Gastroesophageal sphincter (tissue), 4 donors: ENCODE measurements around the gene RBM38. TPM values are rescaled to one million over a fixed set of nuclear protein-coding genes. Genes with fewer than 3 reads are reported as not detected.
A peak's percentile ranks its signal among the peaks of the same experiment; 100 is the strongest.

Experiments used
- ATAC-seq: fragments of 150-250 bp; one replicate; pipeline ENCODE4 v1.9.1; 2016; ENCODE audit warnings: mild to moderate bottlenecking, moderate library complexity
- H3K27ac ChIP-seq, 4 donors: fragments of 200-600 bp; sonication (generic) in 3 of 4; 1 replicate in 3 of 4; 2 replicates in 1 of 4; pipeline ENCODE4 v1.5.1; 2016 to 2019
- H3K27me3 ChIP-seq: fragments of 200-600 bp; sonication (generic); one replicate; pipeline ENCODE4 v1.5.1; 2019
- H3K36me3 ChIP-seq, 2 donors: fragments of 200-600 bp; sonication (generic); one replicate each; pipeline ENCODE4 v1.5.1; 2019; ENCODE audit warnings: control low read depth in 1 of 2
- H3K4me1 ChIP-seq, 3 donors: fragments of 200-600 bp; sonication (generic); 1 replicate in 2 of 3; 2 replicates in 1 of 3; pipeline ENCODE4 v1.5.1; 2016 to 2019; ENCODE audit warnings: control low read depth in 2 of 3
- H3K4me3 ChIP-seq, 2 donors: fragments of 200-600 bp; sonication (generic); one replicate each; pipeline ENCODE4 v1.5.1; 2019; ENCODE audit warnings: mild to moderate bottlenecking in 1 of 2, moderate library complexity in 1 of 2
- H3K9me3 ChIP-seq, 3 donors: fragments of 200-600 bp; sonication (generic); one replicate each; pipeline ENCODE4 v1.5.1; 2017 to 2019; ENCODE audit warnings: control low read depth in 2 of 3
- CTCF ChIP-seq, 4 experiments: fragments of 200-600 bp in 2 of 4; fragments of 450-650 bp in 2 of 4; sonication (generic) in 1 of 4; IDR thresholded peaks; one replicate each; pipeline ENCODE4 v1.5.1; 2017 to 2019; ENCODE audit warnings: antibody characterized with exemption in 4 of 4, mild to moderate bottlenecking in 2 of 4, moderate library complexity in 2 of 4
- EP300 ChIP-seq: sonication (generic); formaldehyde crosslinking; IDR thresholded peaks from one replicate; pipeline ENCODE4 v1.6.1; 2017; ENCODE audit warnings: antibody characterized with exemption, mild to moderate bottlenecking
- POLR2A ChIP-seq, 2 donors: fragments of 450-650 bp; IDR thresholded peaks; one replicate each; pipeline ENCODE4 v1.6.1; 2017; ENCODE audit warnings: antibody characterized with exemption in 2 of 2, mild to moderate bottlenecking in 2 of 2, moderate library complexity in 1 of 2
- POLR2AphosphoS5 ChIP-seq: sonication (generic); formaldehyde crosslinking; IDR thresholded peaks from one replicate; pipeline ENCODE4 v1.6.1; 2017; ENCODE audit warnings: antibody characterized with exemption
- WGBS, 2 donors: methylation state at CpG; one replicate each; pipeline ENCODE4 v1.1.5; 2018; ENCODE audit warnings: low coverage in 1 of 2; 5-methylcytosine and 5-hydroxymethylcytosine counted together
- total RNA-seq, 4 donors: library from RNA; depleted of rRNA; stranded (reverse); fragments of >200 nt; gene quantifications; one replicate each; pipeline ENCODE4 v1.1.0, GENCODE V29; 2016

The RBM38 gene
- total RNA-seq, 4 donors from 2014 or later, result 50.9 to 190 (median 106) TPM

DNA sequence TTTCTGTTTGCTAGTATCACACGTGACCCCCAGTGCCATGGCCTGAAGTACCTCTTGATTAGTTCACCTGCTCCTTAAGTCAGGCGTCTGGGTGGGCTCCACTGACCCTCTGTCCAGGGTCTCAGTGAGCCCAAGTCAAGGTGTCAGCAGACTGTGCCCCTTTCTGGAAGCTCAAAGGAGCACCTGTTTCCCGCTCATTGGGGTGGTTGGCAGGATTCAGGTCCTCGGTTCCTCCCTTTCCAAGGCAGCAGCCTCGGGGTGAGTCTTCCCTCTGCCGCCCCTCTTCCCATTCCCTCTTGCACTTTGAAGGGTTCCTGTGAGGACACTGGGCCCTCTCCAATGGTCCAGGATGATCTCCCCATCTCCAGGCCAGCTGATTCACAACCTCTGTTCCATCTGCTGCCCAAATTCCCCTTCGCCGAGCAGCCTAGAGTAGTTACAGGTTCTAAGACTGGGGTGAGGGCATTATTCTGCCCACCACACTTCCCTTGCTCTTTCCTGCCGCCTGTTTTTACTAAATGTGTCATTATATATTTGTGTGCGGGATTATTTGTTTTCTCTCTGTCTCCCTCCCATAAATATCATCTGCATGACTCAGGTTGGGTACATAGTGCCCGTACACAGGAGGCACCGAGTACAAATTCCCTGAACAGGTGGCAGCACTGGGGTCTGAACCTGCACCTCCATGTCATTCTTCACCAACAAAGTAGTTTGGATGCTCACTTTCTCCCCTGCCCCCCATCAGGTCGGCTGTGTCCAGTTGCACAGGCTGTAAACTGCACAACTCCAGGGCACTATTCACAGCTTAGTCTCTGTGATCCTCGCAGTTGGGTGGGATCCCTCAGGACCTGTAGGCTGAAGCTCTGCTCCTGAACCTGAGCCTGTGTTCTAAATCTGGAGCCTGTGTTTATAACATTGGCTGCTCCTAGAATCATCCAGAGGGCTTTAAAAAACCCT, 58.5 kb downstream of the RBM38 start:
- TF ChIP-seq EP300, result no peak
- TF ChIP-seq POLR2A (IDR thresholded peaks at IDR 0.05), result no peak
- no peak for TF ChIP-seq CTCF (IDR thresholded peaks at IDR 0.05)
- no peak for TF ChIP-seq POLR2AphosphoS5
- H3K27ac ChIP-seq, result peak overlapping the region in 3 of 4 donors; percentile 68 to 95 (median 75)
- H3K36me3 ChIP-seq, result no peaks in the 10 kb centered on the region
- 66 to 68% methylated on average over 6 to 12 of the region's 14 CpGs for WGBS, 2 donors
- H3K4me1 ChIP-seq, result peaks cover 0 to 51% (median 18%) of the 10 kb centered on the region in 3 donors
- H3K27me3 ChIP-seq, result no peaks in the 10 kb centered on the region
- no peaks in the 10 kb centered on the region for H3K9me3 ChIP-seq
- no peak for ATAC-seq
- H3K4me3 ChIP-seq, result no peak overlapping the region

DNA sequence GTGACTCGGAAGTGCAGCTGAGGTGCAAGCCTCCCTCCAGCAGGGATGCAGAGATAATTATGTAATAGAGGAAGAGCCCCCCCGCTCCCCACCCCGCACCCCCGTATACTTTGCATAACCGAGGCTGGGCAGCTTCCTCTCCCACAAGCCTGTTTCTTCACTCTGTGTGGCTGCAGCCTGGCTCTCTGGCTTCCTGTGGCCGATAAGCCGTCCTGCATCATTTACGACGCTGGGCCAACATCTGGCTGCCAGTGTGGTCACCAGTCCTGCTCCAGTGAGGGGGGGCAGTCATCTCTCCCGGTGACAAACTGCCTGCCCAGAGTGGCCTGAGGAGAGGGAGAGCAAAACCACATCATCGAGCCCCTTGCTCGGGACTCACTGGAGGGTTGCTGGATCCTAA, 59.2 kb downstream of the RBM38 start:
- ATAC-seq, result peak; percentile 63
- no peaks in the 10 kb centered on the region for H3K9me3 ChIP-seq
- no peak overlapping the region for H3K4me3 ChIP-seq
- peaks cover 0 to 44% (median 18%) of the 10 kb centered on the region in 3 donors for H3K4me1 ChIP-seq
- 0 to 7% methylated on average over 4 to 8 of the region's 12 CpGs for WGBS, 2 donors
- no peak for TF ChIP-seq EP300
- H3K36me3 ChIP-seq, result no peaks in the 10 kb centered on the region
- no peaks in the 10 kb centered on the region for H3K27me3 ChIP-seq
- H3K27ac ChIP-seq, result peak overlapping the region in 3 of 4 donors; percentile 68 to 95 (median 75)

DNA sequence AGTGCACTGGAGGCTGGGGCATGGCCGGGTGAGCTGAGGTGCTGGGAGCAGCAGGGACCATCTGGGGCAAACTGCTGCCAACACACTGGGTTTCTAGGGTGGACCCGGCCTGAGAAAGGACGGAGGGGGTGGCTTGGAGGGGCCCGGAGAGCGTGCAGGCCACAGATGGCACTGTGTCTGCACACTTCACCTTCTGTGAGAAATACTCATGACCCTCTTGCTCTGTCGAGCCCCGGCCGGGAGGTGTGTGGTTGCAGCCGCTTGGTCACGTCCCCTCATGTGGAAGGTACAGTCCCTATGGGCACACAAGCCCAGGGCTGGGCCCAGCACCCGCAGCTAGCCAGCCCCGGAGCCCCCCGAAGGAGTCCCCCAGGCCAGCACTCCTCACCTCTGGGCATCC, 59.7 kb downstream of the RBM38 start:
- Histone ChIP-seq H3K9me3 (no peaks in the 10 kb centered on the region), H3K4me3 (no peak overlapping the region), H3K36me3 (no peaks in the 10 kb centered on the region), H3K4me1 (peaks cover 0 to 39% (median 18%) of the 10 kb centered on the region in 3 donors), H3K27ac (peak overlapping the region in 3 of 4 donors; percentile 68 to 95 (median 75)), H3K27me3 (no peaks in the 10 kb centered on the region)
- no peak for ATAC-seq
- TF ChIP-seq EP300, result no peak
- TF ChIP-seq CTCF (IDR thresholded peaks at IDR 0.05), result no peak
- no peak for TF ChIP-seq POLR2AphosphoS5
- TF ChIP-seq POLR2A (IDR thresholded peaks at IDR 0.05), result no peak
- WGBS, 2 donors, result 0% methylated on average over 1 of the region's 13 CpGs; no CpG with 5 or more reads in 1 of the 2 donors

DNA sequence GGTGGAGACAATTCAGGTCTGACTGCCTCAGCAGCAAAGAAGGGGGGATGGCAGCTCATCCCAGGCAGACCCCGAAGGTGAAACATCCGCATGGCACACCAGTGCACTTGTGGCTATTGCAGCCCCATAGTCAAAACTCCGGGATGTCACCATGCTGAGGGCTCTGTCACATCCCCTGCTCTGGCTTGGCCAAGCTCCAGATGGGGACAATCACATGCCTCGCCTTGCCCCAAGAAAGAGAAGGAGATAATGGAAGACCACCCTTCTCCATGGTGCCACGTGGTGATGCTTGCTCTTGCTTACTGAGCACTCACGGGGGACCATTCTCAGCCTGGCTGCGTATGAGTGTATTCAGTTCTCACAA, 60.2 kb downstream of the RBM38 start:
- WGBS, 2 donors, result 82% methylated on average over 2 of the region's 7 CpGs; no CpG with 5 or more reads in 1 of the 2 donors
- Histone ChIP-seq H3K4me3 (no peak overlapping the region), H3K27ac (peak overlapping the region in 3 of 4 donors; percentile 68 to 95 (median 75)), H3K4me1 (peaks cover 0 to 37% (median 18%) of the 10 kb centered on the region in 3 donors), H3K27me3 (no peaks in the 10 kb centered on the region), H3K9me3 (no peaks in the 10 kb centered on the region), H3K36me3 (no peaks in the 10 kb centered on the region)
- TF ChIP-seq CTCF (IDR thresholded peaks at IDR 0.05) (no peak), POLR2A (IDR thresholded peaks at IDR 0.05) (no peak)
- ATAC-seq, result no peak

DNA sequence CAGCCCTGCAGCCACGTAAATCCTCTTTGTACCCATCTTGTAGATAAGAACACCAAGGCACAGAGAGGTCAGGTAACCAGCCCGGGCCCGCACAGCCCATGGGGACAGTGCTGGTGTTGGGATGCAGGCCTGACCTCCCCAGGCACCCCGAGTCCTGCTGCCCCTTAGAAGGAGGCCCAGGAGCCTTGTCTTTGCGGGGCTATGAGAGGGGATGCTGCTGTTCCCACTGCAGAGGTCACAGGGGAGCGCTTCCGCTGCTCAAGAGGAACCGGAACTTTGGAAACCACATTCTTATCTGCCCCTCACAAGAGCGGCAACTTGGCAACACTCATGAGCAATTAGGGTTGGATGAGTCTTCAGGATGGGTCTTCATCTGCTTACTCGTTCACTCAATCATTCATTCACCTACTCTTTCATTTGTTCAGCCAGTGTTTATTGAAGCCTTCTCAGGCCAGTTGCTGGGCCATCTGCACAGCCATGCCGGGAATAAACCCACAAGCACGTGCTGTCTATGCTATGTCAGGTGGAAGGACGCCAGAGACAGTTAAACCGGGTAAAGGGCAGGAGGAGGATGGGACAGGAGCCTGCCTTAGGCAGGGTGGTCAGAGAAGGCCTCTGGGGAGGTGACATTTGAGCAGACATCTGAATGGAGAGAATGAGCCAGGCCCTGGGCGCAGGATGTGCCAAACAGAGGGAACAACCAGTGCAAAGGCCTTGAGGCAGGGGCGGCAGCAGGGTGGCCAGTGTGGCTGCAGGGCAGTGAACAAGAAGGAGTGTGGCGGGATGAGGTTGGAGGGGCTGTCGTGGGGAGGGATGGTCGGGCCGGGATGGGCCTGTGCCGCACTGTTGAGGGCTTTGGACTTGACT, 60.8 kb downstream of the RBM38 start:
- Histone ChIP-seq H3K9me3 (no peaks in the 10 kb centered on the region), H3K4me1 (peaks cover 0 to 42% (median 18%) of the 10 kb centered on the region in 3 donors), H3K27ac (peak overlapping the region in 3 of 4 donors; percentile 68 to 95 (median 75)), H3K27me3 (no peaks in the 10 kb centered on the region), H3K4me3 (no peak overlapping the region), H3K36me3 (no peaks in the 10 kb centered on the region)
- ATAC-seq, result peak; percentile 26
- TF ChIP-seq POLR2AphosphoS5 (peak; percentile 58), EP300 (no peak)
- 77 to 87% methylated on average over 9 to 10 of the region's 21 CpGs for WGBS, 2 donors
